ENCODE measurements around the gene LUM.

LUM gene

DNA sequence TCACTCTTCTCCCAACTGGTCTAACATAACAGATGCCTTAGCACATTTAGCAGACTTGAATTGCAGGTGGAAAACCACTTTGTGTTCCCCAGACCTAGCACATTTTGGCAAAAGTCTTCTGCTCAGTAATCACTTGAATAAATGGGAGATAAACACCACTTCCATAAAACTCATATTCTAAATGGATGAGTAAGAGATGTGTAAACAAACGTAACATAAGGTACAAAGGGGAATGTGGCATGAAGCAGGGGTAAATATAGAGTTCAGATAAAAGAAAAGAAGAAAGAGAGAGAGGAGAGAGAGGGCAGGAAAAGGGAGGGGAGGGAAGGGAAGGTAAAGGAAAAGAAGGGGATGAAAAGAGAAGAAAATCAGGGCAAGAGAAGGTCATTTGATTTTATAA lies 36.4 kb downstream of the LUM start:
- TF ChIP-seq, protein P1, sequence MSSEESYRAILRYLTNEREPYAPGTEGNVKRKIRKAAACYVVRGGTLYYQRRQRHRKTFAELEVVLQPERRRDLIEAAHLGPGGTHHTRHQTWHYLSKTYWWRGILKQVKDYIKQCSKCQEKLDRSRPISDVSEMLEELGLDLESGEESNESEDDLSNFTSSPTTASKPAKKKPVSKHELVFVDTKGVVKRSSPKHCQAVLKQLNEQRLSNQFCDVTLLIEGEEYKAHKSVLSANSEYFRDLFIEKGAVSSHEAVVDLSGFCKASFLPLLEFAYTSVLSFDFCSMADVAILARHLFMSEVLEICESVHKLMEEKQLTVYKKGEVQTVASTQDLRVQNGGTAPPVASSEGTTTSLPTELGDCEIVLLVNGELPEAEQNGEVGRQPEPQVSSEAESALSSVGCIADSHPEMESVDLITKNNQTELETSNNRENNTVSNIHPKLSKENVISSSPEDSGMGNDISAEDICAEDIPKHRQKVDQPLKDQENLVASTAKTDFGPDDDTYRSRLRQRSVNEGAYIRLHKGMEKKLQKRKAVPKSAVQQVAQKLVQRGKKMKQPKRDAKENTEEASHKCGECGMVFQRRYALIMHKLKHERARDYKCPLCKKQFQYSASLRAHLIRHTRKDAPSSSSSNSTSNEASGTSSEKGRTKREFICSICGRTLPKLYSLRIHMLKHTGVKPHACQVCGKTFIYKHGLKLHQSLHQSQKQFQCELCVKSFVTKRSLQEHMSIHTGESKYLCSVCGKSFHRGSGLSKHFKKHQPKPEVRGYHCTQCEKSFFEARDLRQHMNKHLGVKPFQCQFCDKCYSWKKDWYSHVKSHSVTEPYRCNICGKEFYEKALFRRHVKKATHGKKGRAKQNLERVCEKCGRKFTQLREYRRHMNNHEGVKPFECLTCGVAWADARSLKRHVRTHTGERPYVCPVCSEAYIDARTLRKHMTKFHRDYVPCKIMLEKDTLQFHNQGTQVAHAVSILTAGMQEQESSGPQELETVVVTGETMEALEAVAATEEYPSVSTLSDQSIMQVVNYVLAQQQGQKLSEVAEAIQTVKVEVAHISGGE (tag by site-specific recombination; conservative IDR thresholded peaks at IDR 0.05; ENCODE audit: low read depth): no peak
- TF ChIP-seq KLF1 (tag by site-specific recombination; IDR thresholded peaks at IDR 0.05): no peak
- TF ChIP-seq, protein P2, sequence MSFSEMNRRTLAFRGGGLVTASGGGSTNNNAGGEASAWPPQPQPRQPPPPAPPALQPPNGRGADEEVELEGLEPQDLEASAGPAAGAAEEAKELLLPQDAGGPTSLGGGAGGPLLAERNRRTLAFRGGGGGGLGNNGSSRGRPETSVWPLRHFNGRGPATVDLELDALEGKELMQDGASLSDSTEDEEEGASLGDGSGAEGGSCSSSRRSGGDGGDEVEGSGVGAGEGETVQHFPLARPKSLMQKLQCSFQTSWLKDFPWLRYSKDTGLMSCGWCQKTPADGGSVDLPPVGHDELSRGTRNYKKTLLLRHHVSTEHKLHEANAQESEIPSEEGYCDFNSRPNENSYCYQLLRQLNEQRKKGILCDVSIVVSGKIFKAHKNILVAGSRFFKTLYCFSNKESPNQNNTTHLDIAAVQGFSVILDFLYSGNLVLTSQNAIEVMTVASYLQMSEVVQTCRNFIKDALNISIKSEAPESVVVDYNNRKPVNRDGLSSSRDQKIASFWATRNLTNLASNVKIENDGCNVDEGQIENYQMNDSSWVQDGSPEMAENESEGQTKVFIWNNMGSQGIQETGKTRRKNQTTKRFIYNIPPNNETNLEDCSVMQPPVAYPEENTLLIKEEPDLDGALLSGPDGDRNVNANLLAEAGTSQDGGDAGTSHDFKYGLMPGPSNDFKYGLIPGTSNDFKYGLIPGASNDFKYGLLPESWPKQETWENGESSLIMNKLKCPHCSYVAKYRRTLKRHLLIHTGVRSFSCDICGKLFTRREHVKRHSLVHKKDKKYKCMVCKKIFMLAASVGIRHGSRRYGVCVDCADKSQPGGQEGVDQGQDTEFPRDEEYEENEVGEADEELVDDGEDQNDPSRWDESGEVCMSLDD (tag by site-specific recombination; IDR thresholded peaks at IDR 0.05): 0 out of 2 replicates have a peak, but pooled peaks have one; percentile 34
- TF ChIP-seq HOXD13 (CRISPR knock-in tag; IDR thresholded peaks at IDR 0.05; ENCODE audit: borderline replicate concordance): no peak
- H3K9me3 ChIP-seq (ENCODE audit: control insufficient read depth, insufficient read depth, low read depth, low read length): no peaks in the 10 kb centered on the region
- H3K4me3 ChIP-seq (ENCODE audit: low read depth, low read length): no peak overlapping the region
- H3K27ac ChIP-seq (ENCODE audit: extremely low read depth, low read depth, low read length): no peak overlapping the region
- H3K4me1 ChIP-seq (ENCODE audit: control insufficient read depth, insufficient read depth, low read length): peaks cover 11% of the 10 kb centered on the region
- POLR2A ChIA-PET: no interaction called here
- CTCF ChIA-PET: interaction anchor here (0.8 kb wide), 1 partner anchor 255 kb away, joined by 3 read pairs; no protein-coding TSS in a partner anchor
- H3K36me3 ChIP-seq (ENCODE audit: control insufficient read depth in 2 of 2, insufficient read depth in 1 of 2, low read length in 2 of 2): no peaks in the 10 kb centered on the region

DNA sequence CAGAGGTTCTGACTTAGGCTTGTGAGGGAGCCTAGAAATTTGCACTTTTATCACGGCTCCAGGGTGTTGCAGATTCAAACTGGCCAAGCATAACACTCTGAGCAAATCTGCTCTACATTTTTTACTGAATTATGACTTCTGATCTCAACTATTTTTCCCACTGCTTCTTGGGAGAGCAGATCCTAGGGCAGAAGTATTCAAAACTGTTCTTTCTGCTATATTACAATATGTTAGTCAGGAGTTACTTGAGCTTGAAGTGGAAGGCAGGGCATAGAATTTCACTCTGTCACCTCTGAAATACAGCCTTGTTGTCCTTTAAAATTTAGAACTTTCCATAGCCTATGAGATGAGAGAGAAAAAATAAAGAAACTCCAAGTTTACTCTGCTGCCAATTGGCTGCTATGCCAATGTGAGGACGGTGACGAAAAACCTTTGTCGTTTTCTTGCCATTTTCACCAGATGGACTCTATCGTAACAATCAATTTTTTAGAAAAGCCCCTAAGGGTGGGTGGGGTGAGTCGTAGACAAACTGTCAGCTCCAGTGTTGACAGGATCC lies 37.1 kb downstream of the LUM start:
- CTCF ChIA-PET: interaction anchor here (0.8 kb wide), 1 partner anchor 256 kb away, joined by 3 read pairs; no protein-coding TSS in a partner anchor
- POLR2A ChIA-PET: no interaction called here
- Histone ChIP-seq H3K36me3 (ENCODE audit: control insufficient read depth in 2 of 2, insufficient read depth in 1 of 2, low read length in 2 of 2) (no peaks in the 10 kb centered on the region), H3K4me1 (ENCODE audit: control insufficient read depth, insufficient read depth, low read length) (peaks cover 11% of the 10 kb centered on the region), H3K9me3 (ENCODE audit: control insufficient read depth, insufficient read depth, low read depth, low read length) (no peaks in the 10 kb centered on the region), H3K4me3 (ENCODE audit: low read depth, low read length) (no peak overlapping the region), H3K27ac (ENCODE audit: extremely low read depth, low read depth, low read length) (no peak overlapping the region)
- TF ChIP-seq ZNF354C (tag by site-specific recombination; IDR thresholded peaks at IDR 0.05; ENCODE audit: borderline replicate concordance, low read depth) (no peak), PRDM1 (tag by site-specific recombination; IDR thresholded peaks at IDR 0.05) (no peak), ZNF311 (tag by site-specific recombination; IDR thresholded peaks at IDR 0.05; ENCODE audit: borderline replicate concordance) (no peak), ZBTB21 (tag by site-specific recombination; IDR thresholded peaks at IDR 0.05) (no peak), ZNF560 (tag by site-specific recombination; IDR thresholded peaks at IDR 0.05; ENCODE audit: borderline replicate concordance) (no peak), ZNF555 (tag by site-specific recombination; conservative IDR thresholded peaks at IDR 0.05) (no peak), ZNF658 (tag by site-specific recombination; IDR thresholded peaks at IDR 0.05) (no peak), GLI4 (tag by site-specific recombination; IDR thresholded peaks at IDR 0.05) (no peak)
- TF ChIP-seq, protein P3, sequence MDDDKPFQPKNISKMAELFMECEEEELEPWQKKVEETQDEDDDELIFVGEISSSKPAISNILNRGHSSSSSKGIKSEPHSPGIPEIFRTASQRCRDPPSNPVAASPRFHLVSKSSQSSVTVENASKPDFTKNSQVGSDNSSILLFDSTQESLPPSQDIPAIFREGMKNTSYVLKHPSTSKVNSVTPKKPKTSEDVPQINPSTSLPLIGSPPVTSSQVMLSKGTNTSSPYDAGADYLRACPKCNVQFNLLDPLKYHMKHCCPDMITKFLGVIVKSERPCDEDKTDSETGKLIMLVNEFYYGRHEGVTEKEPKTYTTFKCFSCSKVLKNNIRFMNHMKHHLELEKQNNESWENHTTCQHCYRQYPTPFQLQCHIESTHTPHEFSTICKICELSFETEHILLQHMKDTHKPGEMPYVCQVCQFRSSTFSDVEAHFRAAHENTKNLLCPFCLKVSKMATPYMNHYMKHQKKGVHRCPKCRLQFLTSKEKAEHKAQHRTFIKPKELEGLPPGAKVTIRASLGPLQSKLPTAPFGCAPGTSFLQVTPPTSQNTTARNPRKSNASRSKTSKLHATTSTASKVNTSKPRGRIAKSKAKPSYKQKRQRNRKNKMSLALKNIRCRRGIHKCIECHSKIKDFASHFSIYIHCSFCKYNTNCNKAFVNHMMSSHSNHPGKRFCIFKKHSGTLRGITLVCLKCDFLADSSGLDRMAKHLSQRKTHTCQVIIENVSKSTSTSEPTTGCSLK (tag by site-specific recombination; IDR thresholded peaks at IDR 0.05): no peak
- TF ChIP-seq, protein P2 (tag by site-specific recombination; IDR thresholded peaks at IDR 0.05): no peak
- TF ChIP-seq, protein P4, sequence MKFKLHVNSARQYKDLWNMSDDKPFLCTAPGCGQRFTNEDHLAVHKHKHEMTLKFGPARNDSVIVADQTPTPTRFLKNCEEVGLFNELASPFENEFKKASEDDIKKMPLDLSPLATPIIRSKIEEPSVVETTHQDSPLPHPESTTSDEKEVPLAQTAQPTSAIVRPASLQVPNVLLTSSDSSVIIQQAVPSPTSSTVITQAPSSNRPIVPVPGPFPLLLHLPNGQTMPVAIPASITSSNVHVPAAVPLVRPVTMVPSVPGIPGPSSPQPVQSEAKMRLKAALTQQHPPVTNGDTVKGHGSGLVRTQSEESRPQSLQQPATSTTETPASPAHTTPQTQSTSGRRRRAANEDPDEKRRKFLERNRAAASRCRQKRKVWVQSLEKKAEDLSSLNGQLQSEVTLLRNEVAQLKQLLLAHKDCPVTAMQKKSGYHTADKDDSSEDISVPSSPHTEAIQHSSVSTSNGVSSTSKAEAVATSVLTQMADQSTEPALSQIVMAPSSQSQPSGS (tag by site-specific recombination; IDR thresholded peaks at IDR 0.05; ENCODE audit: low read depth): no peak
- TF ChIP-seq, protein P5, sequence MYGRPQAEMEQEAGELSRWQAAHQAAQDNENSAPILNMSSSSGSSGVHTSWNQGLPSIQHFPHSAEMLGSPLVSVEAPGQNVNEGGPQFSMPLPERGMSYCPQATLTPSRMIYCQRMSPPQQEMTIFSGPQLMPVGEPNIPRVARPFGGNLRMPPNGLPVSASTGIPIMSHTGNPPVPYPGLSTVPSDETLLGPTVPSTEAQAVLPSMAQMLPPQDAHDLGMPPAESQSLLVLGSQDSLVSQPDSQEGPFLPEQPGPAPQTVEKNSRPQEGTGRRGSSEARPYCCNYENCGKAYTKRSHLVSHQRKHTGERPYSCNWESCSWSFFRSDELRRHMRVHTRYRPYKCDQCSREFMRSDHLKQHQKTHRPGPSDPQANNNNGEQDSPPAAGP (tag by site-specific recombination; IDR thresholded peaks at IDR 0.05): no peak

Measured in HEK293 (cell line).